ENCODE results near the gene GNPAT. TPM values are rescaled to one million over a fixed set of nuclear protein-coding genes. Genes with fewer than 3 reads are reported as not detected.

GNPAT gene
- total RNA-seq, 1 experiment from 2014 or later: 21.8 TPM

GRCh38 chr1:231265379-231265778, 24.4 kb downstream of the GNPAT start:
- Histone ChIP-seq H3K9me2 (ENCODE audit: insufficient read depth) (no peaks in the 10 kb centered on the region), H3F3A (ENCODE audit: insufficient read depth, low read depth) (no peaks in the 10 kb centered on the region), H2AFZ (no peak overlapping the region), H3K9me3 (ENCODE audit: insufficient read depth, low read depth) (no peaks in the 10 kb centered on the region; the same call in 1 of the 2 replicates), H3K4me3 (no peak overlapping the region), H3K36me3 (ENCODE audit: low read depth) (peaks cover 33% of the 10 kb centered on the region), H3K27ac (no peak overlapping the region), H3K27me3 (ENCODE audit: insufficient read depth, low read depth) (no peaks in the 10 kb centered on the region), H3K79me2 (ENCODE audit: low read depth) (no peaks in the 10 kb centered on the region), H3K4me1 (replicated peaks; ENCODE audit: insufficient read depth) (no peaks in the 10 kb centered on the region), H3K4me2 (no peak overlapping the region), H4K20me1 (ENCODE audit: insufficient read depth) (no peaks in the 10 kb centered on the region)
- no peak for TF ChIP-seq EZH2 (IDR thresholded peaks at IDR 0.05; ENCODE audit: low read depth)
- TF ChIP-seq, protein P1, sequence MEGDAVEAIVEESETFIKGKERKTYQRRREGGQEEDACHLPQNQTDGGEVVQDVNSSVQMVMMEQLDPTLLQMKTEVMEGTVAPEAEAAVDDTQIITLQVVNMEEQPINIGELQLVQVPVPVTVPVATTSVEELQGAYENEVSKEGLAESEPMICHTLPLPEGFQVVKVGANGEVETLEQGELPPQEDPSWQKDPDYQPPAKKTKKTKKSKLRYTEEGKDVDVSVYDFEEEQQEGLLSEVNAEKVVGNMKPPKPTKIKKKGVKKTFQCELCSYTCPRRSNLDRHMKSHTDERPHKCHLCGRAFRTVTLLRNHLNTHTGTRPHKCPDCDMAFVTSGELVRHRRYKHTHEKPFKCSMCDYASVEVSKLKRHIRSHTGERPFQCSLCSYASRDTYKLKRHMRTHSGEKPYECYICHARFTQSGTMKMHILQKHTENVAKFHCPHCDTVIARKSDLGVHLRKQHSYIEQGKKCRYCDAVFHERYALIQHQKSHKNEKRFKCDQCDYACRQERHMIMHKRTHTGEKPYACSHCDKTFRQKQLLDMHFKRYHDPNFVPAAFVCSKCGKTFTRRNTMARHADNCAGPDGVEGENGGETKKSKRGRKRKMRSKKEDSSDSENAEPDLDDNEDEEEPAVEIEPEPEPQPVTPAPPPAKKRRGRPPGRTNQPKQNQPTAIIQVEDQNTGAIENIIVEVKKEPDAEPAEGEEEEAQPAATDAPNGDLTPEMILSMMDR (conservative IDR thresholded peaks at IDR 0.05): no peak
- POLR2A ChIA-PET (ENCODE audit: unreplicated experiment): no interaction called here
- intact Hi-C loops (cut with micrococcal nuclease; ENCODE audit: unreplicated experiment): no loop called here
- no peak for DNase-seq
- CTCF ChIA-PET: no interaction called here
- no TSS peak for BruUV-seq (replicated peaks)

GRCh38 chr1:231266811-231267322, 25.9 kb downstream of the GNPAT start:
- no peaks in the 10 kb centered on the region; the same call in 1 of the 2 replicates for H3K9me3 ChIP-seq (ENCODE audit: insufficient read depth, low read depth)
- no peak for TF ChIP-seq EZH2 (IDR thresholded peaks at IDR 0.05; ENCODE audit: low read depth)
- TF ChIP-seq, protein P1 (conservative IDR thresholded peaks at IDR 0.05): no peak
- CTCF ChIA-PET: no interaction called here
- H3K27me3 ChIP-seq (ENCODE audit: insufficient read depth, low read depth): no peaks in the 10 kb centered on the region
- no peak for DNase-seq
- no peaks in the 10 kb centered on the region for H3F3A ChIP-seq (ENCODE audit: insufficient read depth, low read depth)
- H2AFZ ChIP-seq: no peak overlapping the region
- no peak overlapping the region for H3K4me3 ChIP-seq
- H3K79me2 ChIP-seq (ENCODE audit: low read depth): no peaks in the 10 kb centered on the region
- BruUV-seq (replicated peaks): no TSS peak
- no peaks in the 10 kb centered on the region for H4K20me1 ChIP-seq (ENCODE audit: insufficient read depth)
- H3K4me1 ChIP-seq (replicated peaks; ENCODE audit: insufficient read depth): no peaks in the 10 kb centered on the region
- H3K27ac ChIP-seq: no peak overlapping the region
- POLR2A ChIA-PET (ENCODE audit: unreplicated experiment): no interaction called here
- intact Hi-C loops (cut with micrococcal nuclease; ENCODE audit: unreplicated experiment): no loop called here
- no peaks in the 10 kb centered on the region for H3K9me2 ChIP-seq (ENCODE audit: insufficient read depth)
- peaks cover 24% of the 10 kb centered on the region for H3K36me3 ChIP-seq (ENCODE audit: low read depth)
- H3K4me2 ChIP-seq: no peak overlapping the region

GRCh38 chr1:231272173-231272572, 31.2 kb downstream of the GNPAT start:
- H3K79me2 ChIP-seq (ENCODE audit: low read depth): no peaks in the 10 kb centered on the region
- no peak for DNase-seq
- ChIA-PET CTCF (no interaction called here), POLR2A (ENCODE audit: unreplicated experiment) (no interaction called here)
- TF ChIP-seq, protein P1 (conservative IDR thresholded peaks at IDR 0.05): no peak
- TF ChIP-seq EZH2 (IDR thresholded peaks at IDR 0.05; ENCODE audit: low read depth): no peak
- H3F3A ChIP-seq (ENCODE audit: insufficient read depth, low read depth): no peaks in the 10 kb centered on the region
- H3K9me3 ChIP-seq (ENCODE audit: insufficient read depth, low read depth): no peaks in the 10 kb centered on the region
- H3K27me3 ChIP-seq (ENCODE audit: insufficient read depth, low read depth): no peaks in the 10 kb centered on the region
- no TSS peak for BruUV-seq (replicated peaks)
- no peaks in the 10 kb centered on the region for H3K9me2 ChIP-seq (ENCODE audit: insufficient read depth)
- no peaks in the 10 kb centered on the region for H4K20me1 ChIP-seq (ENCODE audit: insufficient read depth)
- H3K4me3 ChIP-seq: no peak overlapping the region
- H3K4me2 ChIP-seq: no peak overlapping the region
- intact Hi-C loops (cut with micrococcal nuclease; ENCODE audit: unreplicated experiment): no loop called here
- H3K27ac ChIP-seq: no peak overlapping the region
- no peak overlapping the region for H2AFZ ChIP-seq
- H3K4me1 ChIP-seq (replicated peaks; ENCODE audit: insufficient read depth): no peaks in the 10 kb centered on the region
- H3K36me3 ChIP-seq (ENCODE audit: low read depth): no peaks in the 10 kb centered on the region; the same call in 1 of the 2 replicates
